Ramos (cell line): ENCODE measurements around the gene SFXN3.

Experiments used
- in situ Hi-C: fragments of 300-500 bp; cut with MboI; formaldehyde crosslinking; loops from one replicate; pipeline ENCODE4 v1.14.3; 2022; ENCODE audit warnings: low sequenced_read_pairs; ENCODE audit not compliant: unreplicated experiment

SFXN3 gene

GRCh38 chr10:101067356-101068083 lies 36.5 kb downstream of the SFXN3 start:
- in situ Hi-C loops: no loop called here

DNA sequence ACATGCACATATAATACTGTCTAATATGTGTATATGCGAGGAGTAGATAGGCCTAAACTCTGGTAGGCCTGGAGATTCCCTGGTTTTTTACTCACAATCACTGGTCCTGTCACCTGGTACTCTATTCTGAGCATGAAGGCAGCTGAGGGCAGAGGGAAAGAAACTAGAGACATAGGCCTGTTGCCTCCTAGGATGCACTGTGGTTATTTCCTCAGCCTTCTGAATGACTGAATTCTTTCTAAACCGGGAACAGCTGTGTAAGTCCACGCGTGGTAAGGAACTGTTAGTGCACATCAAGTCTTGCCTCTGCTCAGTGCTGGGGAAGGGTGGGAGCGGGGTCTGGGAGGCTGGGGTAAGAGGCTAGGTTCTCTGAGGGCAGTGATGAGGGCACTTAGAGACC lies 38.4 kb downstream of the SFXN3 start:
- in situ Hi-C loops: no loop called here

DNA sequence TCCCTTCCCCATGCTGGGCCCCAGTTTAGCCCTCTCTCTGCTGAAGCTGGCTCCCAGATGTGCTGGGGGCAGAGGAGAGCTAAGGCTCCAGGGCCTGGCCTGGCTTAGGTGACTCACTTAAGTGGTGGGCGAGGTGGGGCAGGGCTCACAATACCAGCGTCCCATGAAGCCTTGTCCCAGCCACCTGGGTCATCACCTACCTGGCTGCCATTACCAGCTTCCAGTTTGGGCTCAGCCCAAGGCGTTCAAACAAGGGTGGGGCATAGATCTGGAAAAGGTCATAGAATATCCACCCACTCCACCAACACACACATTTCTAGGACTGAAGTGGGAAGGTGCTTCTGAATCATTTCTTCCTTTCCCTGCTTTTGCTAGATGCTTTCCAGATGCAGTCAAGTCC lies 39.1 kb downstream of the SFXN3 start:
- in situ Hi-C loops: no loop called here

- in situ Hi-C loops: no loop called here
Observed at GRCh38 chr10:101071267-101071884, 40.3 kb downstream of the SFXN3 start.

DNA sequence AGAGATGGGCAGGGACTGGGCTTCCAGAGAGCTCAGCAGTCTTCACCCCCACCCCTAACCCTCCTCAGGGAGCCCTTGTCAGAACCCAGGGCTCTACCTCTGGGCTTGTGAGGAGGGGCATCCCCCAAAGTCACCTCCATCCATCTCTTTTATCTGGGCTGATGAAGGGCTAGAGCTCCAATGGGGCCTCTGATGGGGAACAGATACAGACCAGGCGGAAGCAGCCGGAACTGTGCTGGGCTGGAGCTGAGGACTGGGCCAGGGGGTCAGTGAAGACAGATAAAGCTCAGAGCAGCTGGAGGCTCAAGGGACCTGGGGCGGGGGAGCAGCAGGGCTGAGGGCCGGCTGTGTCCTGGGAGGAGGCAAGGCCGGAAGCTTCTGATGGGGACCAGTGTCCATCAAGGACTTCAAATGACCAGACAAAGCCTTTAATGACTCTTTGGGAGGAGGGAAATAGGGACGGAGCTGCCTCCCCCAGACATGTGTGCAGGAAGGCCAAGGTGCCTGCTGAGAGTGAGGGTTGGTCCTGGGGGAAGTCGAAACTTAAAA lies 40.9 kb downstream of the SFXN3 start:
- in situ Hi-C loops: no loop called here

DNA sequence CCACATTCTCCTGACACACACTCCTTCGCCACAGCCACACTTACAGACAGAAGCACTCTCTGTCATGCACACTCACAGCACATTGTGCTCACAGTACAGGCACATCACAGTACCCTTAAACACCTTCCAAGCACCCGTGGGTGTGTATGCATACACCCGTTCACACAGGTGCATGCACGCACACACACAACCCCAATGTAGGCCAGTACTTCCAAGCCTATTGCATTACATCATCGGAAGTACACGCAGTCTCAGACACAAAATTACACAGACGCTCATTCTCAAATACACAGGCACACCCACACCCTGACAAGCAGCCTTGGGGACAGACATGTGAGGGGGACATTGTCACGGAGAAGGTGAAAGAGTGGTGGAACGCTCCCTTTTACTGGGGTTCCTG lies 41.9 kb downstream of the SFXN3 start:
- in situ Hi-C loops: no loop called here

DNA sequence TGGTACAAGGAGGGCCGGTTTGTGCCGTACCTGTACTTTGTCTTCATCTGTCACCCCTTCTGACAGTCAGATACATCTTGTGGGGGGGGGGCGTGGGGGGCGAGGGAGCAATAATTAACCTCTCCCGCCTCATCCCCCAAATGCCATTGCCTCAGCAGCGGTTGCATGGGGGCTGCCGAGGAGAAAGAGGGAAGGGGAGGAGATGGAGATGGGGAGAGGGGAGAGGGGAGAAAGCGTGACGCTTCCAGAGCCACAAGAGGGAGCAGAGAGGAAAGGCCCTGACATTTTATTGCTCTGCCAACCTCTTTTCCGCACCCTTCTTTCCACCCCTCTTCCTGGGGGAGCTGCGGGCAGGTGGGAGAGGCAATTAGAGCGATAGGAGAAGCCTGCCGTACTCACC lies 42.6 kb downstream of the SFXN3 start:
- in situ Hi-C loops: no loop called here

DNA sequence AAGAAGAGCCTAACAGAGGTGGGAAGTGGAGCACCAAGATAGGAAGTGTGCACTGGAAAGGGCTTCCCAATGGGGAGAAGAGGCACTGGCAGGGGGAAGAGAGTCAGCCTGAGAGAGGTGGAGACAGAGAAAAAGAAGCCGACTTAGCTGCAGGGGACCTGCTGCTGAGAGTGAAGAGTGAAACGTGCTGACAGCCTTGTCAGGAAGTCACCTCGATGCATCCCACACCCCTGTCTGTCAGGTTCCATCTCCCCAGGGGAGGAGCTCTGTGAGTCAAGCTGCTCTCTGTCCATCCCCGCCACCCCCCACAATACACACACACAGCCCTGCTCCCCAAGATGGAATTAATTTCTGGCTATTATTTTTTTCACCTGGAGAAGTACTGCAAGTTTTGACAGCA lies 44.7 kb downstream of the SFXN3 start:
- in situ Hi-C loops: no loop called here

DNA sequence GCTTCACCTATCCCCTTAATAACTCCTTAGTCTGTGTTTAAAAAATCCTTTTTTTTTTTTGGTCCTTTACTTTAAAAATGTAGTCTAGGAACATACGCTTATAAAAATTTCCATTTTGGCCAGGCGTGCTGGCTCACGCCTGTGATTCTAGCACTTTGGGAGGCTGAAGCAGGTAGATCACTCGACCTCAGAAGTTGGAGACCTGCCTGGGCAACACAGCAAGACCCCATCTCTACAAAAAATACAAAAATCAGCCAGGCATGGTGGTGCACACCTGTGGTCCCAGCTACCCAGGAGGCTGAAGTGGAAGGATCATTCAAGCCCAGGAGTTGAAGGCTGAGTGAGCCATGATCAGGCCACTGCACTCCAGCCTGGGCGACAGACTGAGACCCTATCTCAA lies 45.6 kb downstream of the SFXN3 start:
- in situ Hi-C loops: no loop called here

DNA sequence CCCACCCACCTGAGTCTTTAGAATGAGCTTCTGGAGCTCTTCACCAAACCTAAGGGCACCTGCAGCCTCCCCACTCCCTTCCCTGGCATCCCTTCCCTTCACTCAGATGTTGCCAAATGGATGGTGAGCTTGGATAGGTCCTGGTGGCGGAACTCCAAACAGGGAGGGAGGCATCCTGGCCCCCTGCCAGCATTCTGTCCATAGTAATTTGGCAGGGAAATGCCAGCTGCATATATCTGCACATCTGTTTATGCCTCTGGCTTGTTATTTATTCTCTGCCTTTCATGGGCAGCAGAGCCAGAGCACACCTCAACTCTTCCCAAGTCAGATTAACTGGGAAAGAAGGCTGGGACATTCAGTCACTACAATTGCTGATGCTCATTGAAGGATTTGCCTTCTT lies 48.8 kb downstream of the SFXN3 start:
- in situ Hi-C loops: no loop called here

DNA sequence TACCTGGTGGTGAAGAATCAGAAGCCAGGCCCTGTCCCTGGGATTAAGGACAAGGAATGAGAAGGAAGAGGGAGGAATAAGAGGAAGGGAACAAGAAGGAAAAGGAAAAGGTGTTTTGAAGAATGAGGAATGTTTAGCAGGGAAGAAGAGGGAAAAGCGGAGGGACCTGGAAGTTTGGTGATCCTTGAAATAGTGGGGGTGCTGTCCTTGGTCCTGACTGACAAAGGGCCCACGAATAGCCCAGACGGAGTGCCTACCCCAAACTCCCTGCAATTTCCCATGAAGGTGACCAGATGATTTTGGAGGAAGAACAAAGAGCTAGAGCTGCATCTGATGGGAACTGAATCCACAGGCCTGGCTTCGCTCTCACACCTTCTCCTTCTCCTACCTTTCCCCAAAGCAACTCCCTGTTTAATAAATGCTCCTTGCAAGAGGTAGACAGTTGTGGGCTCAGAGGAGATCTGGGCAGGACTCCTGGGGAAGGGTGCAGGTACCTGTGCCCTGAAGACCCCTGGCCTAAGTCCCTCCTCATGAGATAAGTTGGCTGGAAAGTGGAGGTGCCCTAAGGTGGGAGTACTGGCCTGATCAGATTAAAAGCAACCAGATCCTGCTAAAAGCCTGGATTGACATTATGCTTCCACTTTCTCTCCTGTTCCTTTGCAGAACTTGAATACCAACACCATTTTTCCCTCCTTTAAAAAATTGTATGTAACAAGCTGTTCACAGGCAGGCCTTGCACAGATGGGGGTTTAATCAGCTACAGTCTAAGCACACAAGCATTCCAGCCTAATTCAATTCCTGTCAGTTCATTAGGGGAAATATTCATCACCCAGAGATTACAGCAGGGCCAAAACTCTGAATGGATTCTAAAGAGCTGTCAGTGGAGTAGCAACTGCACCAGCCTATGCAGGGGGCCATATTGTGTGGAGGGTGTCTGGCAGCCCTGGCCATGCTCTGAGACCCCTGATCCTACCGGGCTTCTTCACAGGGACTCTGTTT lies 50.2 kb downstream of the SFXN3 start:
- in situ Hi-C loops: no loop called here

DNA sequence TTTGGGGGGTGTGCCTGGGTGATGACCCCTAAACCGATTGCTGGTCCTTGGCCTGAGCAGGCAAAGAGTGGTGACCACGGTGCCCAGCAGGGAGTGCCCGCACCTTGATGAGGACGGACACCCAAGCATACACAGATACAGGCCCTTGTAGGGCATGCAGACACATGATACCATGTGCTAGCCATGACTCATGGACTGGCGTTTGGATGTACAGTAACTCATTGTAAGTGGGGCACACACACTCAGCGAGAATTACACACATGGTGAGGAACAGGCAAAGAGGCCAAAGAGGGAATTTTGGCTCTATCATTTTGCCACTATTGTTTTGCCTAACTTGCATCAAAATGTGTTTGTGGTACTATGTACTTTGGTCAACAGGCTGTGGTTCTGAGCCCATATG lies 54.8 kb downstream of the SFXN3 start:
- in situ Hi-C loops: no loop called here

DNA sequence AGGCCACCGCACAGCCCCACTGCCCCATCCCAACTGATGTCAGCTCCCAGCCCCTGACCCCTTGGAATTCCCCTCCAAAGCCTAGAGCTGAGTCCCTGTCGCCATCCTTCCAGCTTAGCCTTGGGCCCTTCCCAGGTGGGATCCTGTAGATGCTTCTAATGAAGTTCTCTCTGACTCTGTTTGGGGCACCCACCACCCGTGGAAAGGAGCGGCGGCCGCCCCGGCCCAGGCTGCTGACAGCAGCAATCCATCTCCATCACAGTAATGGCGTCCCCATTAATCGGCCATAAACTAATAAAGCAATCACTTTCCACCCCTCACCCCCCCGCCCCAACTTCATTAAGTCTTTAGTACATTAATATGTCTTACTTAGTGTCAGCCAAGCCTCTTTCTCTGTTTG lies 56.3 kb downstream of the SFXN3 start:
- in situ Hi-C loops: no loop called here

- in situ Hi-C loops: no loop called here
Observed at GRCh38 chr10:101087965-101088364, 56.9 kb downstream of the SFXN3 start.

DNA sequence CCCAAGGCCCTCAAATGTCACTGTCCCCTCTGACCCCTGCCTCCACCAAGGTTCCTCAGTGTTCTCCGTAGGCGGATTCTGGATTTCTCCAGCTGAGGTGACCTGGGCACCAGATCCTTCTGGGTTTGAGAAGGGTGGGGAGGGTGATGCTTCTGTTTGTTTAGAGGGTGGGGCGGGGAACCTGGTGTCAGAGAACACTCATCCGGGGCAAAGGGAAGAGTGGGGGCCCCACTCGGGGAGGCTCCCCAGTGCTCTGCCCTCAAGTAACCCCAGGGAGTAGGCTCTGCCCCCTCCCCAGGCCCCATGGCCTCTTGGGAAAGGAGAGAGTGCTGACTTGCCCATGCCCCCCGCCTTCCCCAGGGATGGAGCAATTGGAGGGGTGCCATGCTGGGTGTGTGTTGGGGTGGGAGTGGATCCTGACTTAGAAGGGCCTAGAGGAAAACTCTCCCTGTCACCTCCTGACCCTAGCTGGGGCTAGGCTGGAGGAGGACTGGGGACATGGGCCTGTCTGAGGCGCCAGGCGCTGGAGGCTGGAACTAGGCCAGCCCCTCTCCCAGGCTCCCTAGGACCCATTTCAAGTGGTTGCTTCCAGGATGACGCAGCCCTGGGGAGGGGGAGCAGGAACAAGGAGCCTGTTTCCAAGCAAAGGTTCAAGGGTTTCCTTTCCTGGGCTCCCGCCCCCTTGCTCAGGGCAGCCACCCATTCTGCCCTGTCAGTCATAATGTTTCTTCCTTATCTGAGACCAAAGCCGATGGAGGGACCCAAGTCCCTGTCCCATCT lies 58.7 kb downstream of the SFXN3 start:
- in situ Hi-C loops: no loop called here

DNA sequence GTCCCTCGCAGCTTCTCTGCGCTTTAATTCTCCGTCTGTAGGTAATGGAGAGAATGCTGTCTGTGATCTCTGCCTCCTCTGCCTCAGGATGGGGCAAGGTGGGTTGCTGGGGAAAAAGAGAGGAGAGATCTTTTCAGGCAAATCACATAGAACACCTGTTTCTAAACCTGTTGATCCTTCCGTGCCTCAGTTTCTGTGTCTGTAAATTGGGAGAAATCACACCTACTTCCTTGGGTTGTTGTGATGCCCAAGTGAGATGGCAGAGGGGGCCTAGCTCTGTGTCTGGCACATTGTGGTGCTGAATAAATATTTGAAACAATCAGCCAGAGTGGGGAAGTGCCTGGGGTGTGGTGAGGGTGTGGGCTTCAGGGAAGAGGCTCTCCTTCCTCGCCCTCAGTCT lies 59.6 kb downstream of the SFXN3 start:
- in situ Hi-C loops: no loop called here
